Measurements from ENCODE around the gene HOXA6.

Gene HOXA6

GRCh38 chr7:27183682-27184336, 36.2 kb upstream of the HOXA6 start:
- no peak for DNase-seq (ENCODE audit: low read depth)
- TF ChIP-seq CTCF (IDR thresholded peaks at IDR 0.05; ENCODE audit: low read length, missing control alignments): no peak
- H3K4me3 ChIP-seq (replicated peaks; ENCODE audit: low read depth, low read length): peak overlapping the region; percentile 25

- TF ChIP-seq CTCF (IDR thresholded peaks at IDR 0.05; ENCODE audit: low read length, missing control alignments): no peak
- DNase-seq (ENCODE audit: low read depth): no peak
- no peak overlapping the region for H3K4me3 ChIP-seq (replicated peaks; ENCODE audit: low read depth, low read length)
Measured at GRCh38 chr7:27182861-27183681, 35.5 kb upstream of the HOXA6 start.

DNA sequence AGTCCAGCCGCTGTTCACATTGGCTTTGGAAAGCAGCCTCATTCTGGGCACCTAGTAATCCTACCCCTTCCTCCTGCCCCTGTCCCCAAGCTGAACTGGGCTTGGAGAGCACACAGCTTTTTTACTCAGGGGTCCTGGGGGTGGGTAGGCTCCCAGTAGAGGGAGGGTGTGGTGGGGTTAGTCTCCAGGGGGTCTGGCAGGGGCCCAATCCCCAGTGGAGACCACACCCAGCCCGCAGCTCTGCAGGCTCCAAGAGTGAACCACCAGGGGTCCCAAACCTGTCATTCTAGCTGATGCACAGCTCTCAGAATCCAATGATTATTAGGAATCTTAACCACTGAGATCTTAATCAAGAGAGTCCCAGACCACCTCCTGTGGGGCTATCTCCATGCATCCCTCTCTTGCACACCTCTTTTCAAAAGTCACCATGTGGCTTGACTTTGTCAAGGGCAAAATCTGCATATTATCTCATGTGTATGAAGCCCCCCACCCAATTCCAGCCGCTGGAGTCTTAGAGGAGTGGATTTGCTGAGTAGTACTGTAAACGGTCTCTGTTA, 34.8 kb upstream of the HOXA6 start:
- TF ChIP-seq CTCF (IDR thresholded peaks at IDR 0.05; ENCODE audit: low read length, missing control alignments): no peak
- DNase-seq (ENCODE audit: low read depth): no peak
- H3K4me3 ChIP-seq (replicated peaks; ENCODE audit: low read depth, low read length): no peak overlapping the region

DNA sequence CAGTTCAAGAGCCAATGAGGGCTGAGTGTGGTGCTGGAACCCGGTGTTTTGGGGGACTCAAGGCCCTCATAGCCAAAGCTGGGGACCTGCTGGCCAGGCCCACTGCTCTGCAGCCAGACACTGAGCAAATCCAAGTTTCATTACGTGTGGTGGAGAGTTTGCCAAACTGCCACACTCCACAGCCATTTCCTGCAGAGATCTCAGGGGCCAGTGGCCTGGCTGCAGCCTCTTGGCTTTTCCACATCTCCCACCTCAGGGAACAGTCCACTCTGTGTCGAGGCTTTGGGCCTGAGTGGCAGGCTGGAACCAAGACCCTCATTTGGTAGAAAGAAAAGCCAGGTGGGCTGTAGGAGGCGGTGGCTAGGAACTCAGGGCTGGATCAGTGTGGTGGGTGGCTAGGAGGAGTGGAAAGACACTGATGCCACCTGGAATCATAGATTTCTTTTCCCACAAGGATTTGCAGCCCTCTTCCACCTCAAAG, 34.3 kb upstream of the HOXA6 start:
- no peak for DNase-seq (ENCODE audit: low read depth)
- H3K4me3 ChIP-seq (replicated peaks; ENCODE audit: low read depth, low read length): no peak overlapping the region
- TF ChIP-seq CTCF (IDR thresholded peaks at IDR 0.05; ENCODE audit: low read length, missing control alignments): no peak

- no peak overlapping the region for H3K4me3 ChIP-seq (replicated peaks; ENCODE audit: low read depth, low read length)
- no peak for DNase-seq (ENCODE audit: low read depth)
- TF ChIP-seq CTCF (IDR thresholded peaks at IDR 0.05; ENCODE audit: low read length, missing control alignments): no peak
Measured at GRCh38 chr7:27180431-27181420, 33.2 kb upstream of the HOXA6 start.

Data from fibroblast of pulmonary artery (primary cell).